Endothelial cell of umbilical vein (primary cell): ENCODE data around the gene GPN1. TPM values are rescaled to one million over a fixed set of nuclear protein-coding genes. Genes with fewer than 3 reads are reported as not detected.

Experiments used
- BruUV-seq: library from RNA; stranded (reverse); fragments of 400-500 nt; replicated peaks from 2 replicates; lab custom pipeline; 2021; lab: Mats Ljungman, UMichigan
- CTCF ChIA-PET: fragments of 300-600, 350-600 bp; sonication (Branson Sonifier 250); formaldehyde crosslinking; loops from one replicate; lab custom pipeline; 2021; ENCODE audit warnings: antibody characterized with exemption, inconsistent platforms; lab: Charles Lee
- POLR2A ChIA-PET: fragments of 300-600, 350-600 bp; sonication (Branson Sonifier 250); formaldehyde crosslinking; loops from one replicate; lab custom pipeline; 2021; ENCODE audit warnings: antibody characterized with exemption, inconsistent platforms; lab: Charles Lee
- DNase-seq: peaks from one replicate; pipeline ENCODE4 v3.0.0-alpha.2; 2011; ENCODE audit warnings: low read depth, low spot score
- FAIRE-seq: peaks from 2 replicates; lab custom pipeline; 2011; peaks lifted over from hg19 to GRCh38; lab: Jason Lieb, UNC
- H2AFZ ChIP-seq: 2 replicates; pipeline ENCODE4 v1.6.0; 2012; ENCODE audit warnings: low read depth, low read length, control low read depth, inconsistent platforms
- H3K27ac ChIP-seq: 2 replicates; pipeline ENCODE4 v1.5.1; 2011; ENCODE audit warnings: low read depth, mild to moderate bottlenecking, control low read depth, low read length, moderate library complexity; ENCODE audit not compliant: insufficient read depth
- H3K27me3 ChIP-seq, 2 experiments: 2 replicates each; pipeline versions ENCODE4 v1.6.0 to v1.6.1; 2011; ENCODE audit warnings: low read length in 2 of 2, mixed read lengths in 1 of 2; ENCODE audit not compliant: control insufficient read depth in 2 of 2, insufficient read depth in 2 of 2
- H3K36me3 ChIP-seq, 2 experiments: 2 replicates in 1 of 2; 3 replicates in 1 of 2; pipeline ENCODE4 v1.5.1; 2011; ENCODE audit warnings: low read length in 2 of 2, mild to moderate bottlenecking in 1 of 2, moderate library complexity in 1 of 2; ENCODE audit not compliant: control insufficient read depth in 2 of 2, insufficient read depth in 2 of 2; ENCODE audit errors: extremely low read depth in 1 of 2
- H3K4me1 ChIP-seq: 3 replicates; pipeline ENCODE4 v1.5.1; 2011; ENCODE audit warnings: mild to moderate bottlenecking, low read length; ENCODE audit not compliant: control insufficient read depth, insufficient read depth; ENCODE audit errors: extremely low read depth
- H3K4me2 ChIP-seq: 2 replicates; pipeline ENCODE4 v1.6.1; 2011; ENCODE audit warnings: low read length, control low read depth, mixed read lengths; ENCODE audit not compliant: insufficient read depth
- H3K4me3 ChIP-seq, 3 experiments: fragments of 200-600 bp in 1 of 3; sonication (generic), shearing (Covaris generic) in 1 of 3; replicated peaks in 1 of 3; 2 replicates each; pipeline ENCODE4 v1.5.1; 2011 to 2016; ENCODE audit warnings: control low read depth in 3 of 3, low read length in 3 of 3, mild to moderate bottlenecking in 2 of 3, inconsistent platforms in 1 of 3, low read depth in 1 of 3, moderate library complexity in 1 of 3; ENCODE audit not compliant: insufficient read depth in 1 of 3
- H3K79me2 ChIP-seq: 2 replicates; pipeline ENCODE4 v1.6.0; 2012; ENCODE audit warnings: low read length, inconsistent platforms; ENCODE audit not compliant: control insufficient read depth, insufficient read depth
- H3K9ac ChIP-seq: replicated peaks from 2 replicates; pipeline ENCODE3; 2011; ENCODE audit warnings: low read length, control low read depth; ENCODE audit not compliant: insufficient read depth; ENCODE audit errors: extremely low read depth
- H3K9me1 ChIP-seq: replicated peaks from 3 replicates; pipeline ENCODE4 v1.6.0; 2011; ENCODE audit warnings: mild to moderate bottlenecking, low read length; ENCODE audit not compliant: control insufficient read depth, insufficient read depth; ENCODE audit errors: extremely low read depth
- H3K9me3 ChIP-seq: replicated peaks from 2 replicates; pipeline ENCODE4 v1.5.1; 2012; ENCODE audit warnings: low read length, inconsistent platforms; ENCODE audit not compliant: control insufficient read depth, insufficient read depth
- H4K20me1 ChIP-seq: replicated peaks from 2 replicates; pipeline ENCODE3; 2011; ENCODE audit warnings: mild to moderate bottlenecking, low read length; ENCODE audit not compliant: control insufficient read depth, insufficient read depth; ENCODE audit errors: extremely low read depth
- EZH2 ChIP-seq: IDR thresholded peaks from 2 replicates; pipeline ENCODE4 v1.6.1; 2012; ENCODE audit warnings: borderline replicate concordance, low read depth, mild to moderate bottlenecking, moderate library complexity, low read length, inconsistent platforms; ENCODE audit not compliant: severe bottlenecking
- FOS ChIP-seq: IDR thresholded peaks from 2 replicates; pipeline ENCODE4 v1.6.1; 2011; ENCODE audit warnings: mild to moderate bottlenecking, low read length, moderate library complexity, borderline replicate concordance; ENCODE audit not compliant: insufficient read depth
- GATA2 ChIP-seq: IDR thresholded peaks from 2 replicates; pipeline ENCODE4 v1.7.0; 2011; ENCODE audit warnings: low read depth, mild to moderate bottlenecking, moderate library complexity, mixed read lengths, low read length; ENCODE audit not compliant: insufficient read length, insufficient read depth
- JUN ChIP-seq: IDR thresholded peaks from 2 replicates; pipeline ENCODE4 v1.6.1; 2011; ENCODE audit warnings: borderline replicate concordance, low read depth; ENCODE audit not compliant: insufficient read length, insufficient read depth
- MYC ChIP-seq: IDR thresholded peaks from one replicate; pipeline ENCODE4 v1.6.1; 2011; ENCODE audit warnings: mild to moderate bottlenecking, low read depth, low read length
- POLR2A ChIP-seq: IDR thresholded peaks from 2 replicates; pipeline ENCODE4 v1.6.1; 2012; ENCODE audit warnings: low read depth, mild to moderate bottlenecking, control low read depth, low read length
- POLR2AphosphoS5 ChIP-seq: IDR thresholded peaks from 2 replicates; pipeline ENCODE4 v1.6.1; 2012; ENCODE audit warnings: low read depth, mild to moderate bottlenecking, control low read depth, low read length, moderate library complexity; ENCODE audit not compliant: insufficient read depth
- dilution Hi-C: fragments of 300-500 bp; cut with MboI; formaldehyde crosslinking; loops from one replicate; pipeline ENCODE4 v1.15.0; 2019; ENCODE audit warnings: low sequenced_read_pairs; ENCODE audit not compliant: extremely low pct_ligation_motif_present
- intact Hi-C: fragments of 100-400 bp; cut with micrococcal nuclease; formaldehyde crosslinking; loops from one replicate; pipeline ENCODE4 v1.10.0; 2022
- polyA plus RNA-seq, 4 experiments: library from polyadenylated mRNA; depleted of rRNA in 3 of 4; stranded (reverse) in 3 of 4; unstranded in 1 of 4; fragments of >200 nt; gene quantifications; 2 replicates each; pipeline versions ENCODE4 v1.2.1 to v1.2.3, GENCODE V29; 2011 to 2012; ENCODE audit warnings: missing spikeins in 1 of 4
- total RNA-seq: library from RNA; stranded (reverse); gene quantifications from 2 replicates; pipeline ENCODE4 v1.2.3, GENCODE V29; 2021
- TF ChIP-seq, protein P1 (sequence below), 2 donors: IDR thresholded peaks; 1 replicate in 1 of 2; 2 replicates in 1 of 2; pipeline ENCODE4 v1.5.1; 2011; ENCODE audit warnings: low read length in 2 of 2, mild to moderate bottlenecking in 2 of 2, moderate library complexity in 2 of 2, control low read depth in 1 of 2, inconsistent platforms in 1 of 2, low read depth in 1 of 2; ENCODE audit not compliant: insufficient read depth in 1 of 2; ENCODE audit errors: extremely low read depth in 1 of 2
- TF ChIP-seq, protein P2 (sequence below): IDR thresholded peaks from 2 replicates; pipeline ENCODE4 v1.6.1; 2011; ENCODE audit not compliant: insufficient read depth, insufficient read length

GPN1 gene
- total and polyA plus RNA-seq, 2 donors (not counting 3 experiments of a cell fraction or from before 2014, with no cell fraction given) = 35.4 to 45.5 TPM

DNA sequence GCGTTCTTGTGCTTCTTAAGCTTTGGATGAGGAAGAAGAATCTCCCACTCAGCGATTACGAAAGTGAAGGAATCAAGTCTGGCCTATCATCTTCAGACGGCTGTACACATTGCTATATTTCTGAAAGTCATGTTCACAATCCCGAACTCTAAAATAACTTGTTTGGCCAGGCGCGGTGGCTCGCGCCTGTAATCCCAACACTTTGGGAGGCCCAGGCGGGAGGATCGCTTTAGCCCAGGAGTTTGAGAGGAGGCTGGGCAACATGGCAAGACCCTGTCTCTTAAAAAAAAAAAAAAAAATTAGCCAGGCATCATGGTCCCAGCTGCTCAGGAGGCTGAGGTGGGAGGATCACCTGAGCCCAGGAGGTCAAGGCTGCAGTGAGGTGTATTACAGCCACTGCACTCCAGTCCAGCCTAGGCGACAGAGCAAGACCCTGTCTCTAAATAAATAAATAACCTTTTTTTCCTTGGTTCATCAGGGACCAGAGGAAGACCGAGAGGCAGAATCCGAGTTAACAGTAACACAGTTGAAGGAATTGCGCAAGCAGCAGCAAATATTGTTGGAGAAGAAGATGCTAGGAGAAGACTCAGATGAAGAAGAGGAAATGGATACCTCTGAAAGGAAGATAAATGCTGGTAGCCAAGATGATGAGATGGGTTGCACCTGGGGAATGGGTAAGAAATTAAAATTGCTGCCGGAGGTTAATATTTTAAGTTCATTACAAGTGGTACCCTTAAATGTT, 35.9 kb downstream of the GPN1 start:
- CTCF ChIA-PET = interaction anchor here (1.3 to 7.3 kb wide), 3 partner anchors 13 to 256 kb away, joined by 3 to 74 read pairs (median 3); no protein-coding TSS in a partner anchor
- dilution Hi-C loops (no loop called here), intact Hi-C loops (no loop called here)
- H3K27me3 ChIP-seq = no peaks in the 10 kb centered on the region
- peak overlapping the region; percentile 84 for H3K4me2 ChIP-seq
- H3K27ac ChIP-seq = no peak overlapping the region
- POLR2A ChIA-PET = no interaction called here
- H2AFZ ChIP-seq = peak overlapping the region; percentile 78
- peaks cover 27% of the 10 kb centered on the region for H3K79me2 ChIP-seq
- H3K9me1 ChIP-seq = no peaks in the 10 kb centered on the region
- H3K9me3 ChIP-seq = no peaks in the 10 kb centered on the region
- DNase-seq (no peak), FAIRE-seq (peak; percentile 40)
- H3K4me1 ChIP-seq = peaks cover 37% of the 10 kb centered on the region
- peak overlapping the region; percentile 71 to 98 (median 84) for H3K4me3 ChIP-seq
- no TSS peak for BruUV-seq
- no peaks in the 10 kb centered on the region for H4K20me1 ChIP-seq
- peak overlapping the region; percentile 94 for H3K9ac ChIP-seq
- peaks cover 6 to 11% of the 10 kb centered on the region in 2 experiments for H3K36me3 ChIP-seq
- TF ChIP-seq POLR2A = no peak
- no peak for TF ChIP-seq JUN
- no peak for TF ChIP-seq FOS
- no peak for TF ChIP-seq MYC

DNA sequence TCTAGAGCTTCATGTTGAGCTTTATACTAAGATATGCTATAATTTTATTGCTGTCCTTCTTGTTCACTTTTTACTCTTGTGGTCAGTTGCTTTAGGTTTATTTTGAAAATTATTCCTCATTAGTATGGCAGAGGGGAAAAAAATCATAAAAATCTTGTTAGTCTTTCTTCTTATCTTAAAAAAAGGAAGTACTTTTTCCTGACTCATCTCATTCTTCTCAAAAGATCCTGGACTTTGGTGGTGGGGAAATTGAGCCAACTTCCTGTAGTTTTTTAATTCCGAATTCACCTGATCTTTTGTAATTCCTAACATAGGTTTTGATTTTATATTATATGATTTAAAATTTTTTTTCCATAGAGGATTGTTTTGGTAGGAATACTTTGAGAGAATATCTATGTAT, 38.6 kb downstream of the GPN1 start:
- H3K36me3 ChIP-seq = peaks cover 0 to 6% of the 10 kb centered on the region in 2 experiments
- ChIA-PET CTCF (interaction anchor here (7.3 kb wide), 1 partner anchor 15 kb away, joined by 74 read pairs; no protein-coding TSS in a partner anchor), POLR2A (no interaction called here)
- intact Hi-C loops (loop anchor here (1.0 kb wide), 1 partner anchor 15 kb away; no protein-coding TSS in a partner anchor), dilution Hi-C loops (no loop called here)
- H3K4me3 ChIP-seq = peak overlapping the region in 1 of 3 experiments; percentile 14
- H3K9me1 ChIP-seq = no peaks in the 10 kb centered on the region
- H2AFZ ChIP-seq = no peak overlapping the region
- peak overlapping the region; percentile 48 for H3K27ac ChIP-seq
- H3K9me3 ChIP-seq = no peaks in the 10 kb centered on the region
- H4K20me1 ChIP-seq = no peaks in the 10 kb centered on the region
- peak; percentile 47 for DNase-seq
- TF ChIP-seq FOS = peak; percentile 64
- TF ChIP-seq, protein P1, sequence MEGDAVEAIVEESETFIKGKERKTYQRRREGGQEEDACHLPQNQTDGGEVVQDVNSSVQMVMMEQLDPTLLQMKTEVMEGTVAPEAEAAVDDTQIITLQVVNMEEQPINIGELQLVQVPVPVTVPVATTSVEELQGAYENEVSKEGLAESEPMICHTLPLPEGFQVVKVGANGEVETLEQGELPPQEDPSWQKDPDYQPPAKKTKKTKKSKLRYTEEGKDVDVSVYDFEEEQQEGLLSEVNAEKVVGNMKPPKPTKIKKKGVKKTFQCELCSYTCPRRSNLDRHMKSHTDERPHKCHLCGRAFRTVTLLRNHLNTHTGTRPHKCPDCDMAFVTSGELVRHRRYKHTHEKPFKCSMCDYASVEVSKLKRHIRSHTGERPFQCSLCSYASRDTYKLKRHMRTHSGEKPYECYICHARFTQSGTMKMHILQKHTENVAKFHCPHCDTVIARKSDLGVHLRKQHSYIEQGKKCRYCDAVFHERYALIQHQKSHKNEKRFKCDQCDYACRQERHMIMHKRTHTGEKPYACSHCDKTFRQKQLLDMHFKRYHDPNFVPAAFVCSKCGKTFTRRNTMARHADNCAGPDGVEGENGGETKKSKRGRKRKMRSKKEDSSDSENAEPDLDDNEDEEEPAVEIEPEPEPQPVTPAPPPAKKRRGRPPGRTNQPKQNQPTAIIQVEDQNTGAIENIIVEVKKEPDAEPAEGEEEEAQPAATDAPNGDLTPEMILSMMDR (IDR thresholded peaks at IDR 0.05; ENCODE audit: extremely low read depth in 1 of 2, insufficient read depth in 1 of 2, low read depth in 1 of 2, low read length in 2 of 2) = no peak
- no peak for TF ChIP-seq MYC
- peak; percentile 36 for TF ChIP-seq JUN
- no peak for TF ChIP-seq POLR2AphosphoS5
- TF ChIP-seq POLR2A = no peak
- TF ChIP-seq EZH2 = no peak
- peak; percentile 41 for TF ChIP-seq GATA2
- TF ChIP-seq, protein P2, sequence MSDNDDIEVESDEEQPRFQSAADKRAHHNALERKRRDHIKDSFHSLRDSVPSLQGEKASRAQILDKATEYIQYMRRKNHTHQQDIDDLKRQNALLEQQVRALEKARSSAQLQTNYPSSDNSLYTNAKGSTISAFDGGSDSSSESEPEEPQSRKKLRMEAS = no peak
- no peak overlapping the region for H3K9ac ChIP-seq
- H3K79me2 ChIP-seq = peaks cover 22% of the 10 kb centered on the region
- H3K27me3 ChIP-seq = no peaks in the 10 kb centered on the region
- no TSS peak for BruUV-seq
- FAIRE-seq = peak; percentile 76
- H3K4me2 ChIP-seq = peak overlapping the region; percentile 82
- peaks cover 35% of the 10 kb centered on the region for H3K4me1 ChIP-seq
